ENCODE data around the gene TMEM229B.

DNA sequence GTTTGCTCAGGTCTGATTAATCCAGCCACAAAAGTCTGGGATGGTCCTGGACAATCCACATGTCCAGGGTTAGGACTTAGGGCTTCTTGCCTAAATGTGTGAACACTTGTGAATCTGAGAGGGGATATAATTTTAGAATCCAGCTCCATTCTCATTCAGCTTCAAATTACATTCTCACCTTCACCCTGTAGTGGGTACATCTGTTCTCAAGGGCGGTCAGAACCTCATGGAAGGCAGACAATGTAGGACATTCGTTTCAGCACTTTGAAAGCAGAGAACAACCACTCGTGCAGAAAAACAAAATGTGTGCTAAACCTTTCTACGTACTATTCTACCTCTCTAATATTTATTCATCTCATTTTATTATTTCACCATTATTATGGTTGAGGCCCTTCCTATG lies 1.2 kb downstream of the TMEM229B start:
- TF ChIP-seq, protein P1, sequence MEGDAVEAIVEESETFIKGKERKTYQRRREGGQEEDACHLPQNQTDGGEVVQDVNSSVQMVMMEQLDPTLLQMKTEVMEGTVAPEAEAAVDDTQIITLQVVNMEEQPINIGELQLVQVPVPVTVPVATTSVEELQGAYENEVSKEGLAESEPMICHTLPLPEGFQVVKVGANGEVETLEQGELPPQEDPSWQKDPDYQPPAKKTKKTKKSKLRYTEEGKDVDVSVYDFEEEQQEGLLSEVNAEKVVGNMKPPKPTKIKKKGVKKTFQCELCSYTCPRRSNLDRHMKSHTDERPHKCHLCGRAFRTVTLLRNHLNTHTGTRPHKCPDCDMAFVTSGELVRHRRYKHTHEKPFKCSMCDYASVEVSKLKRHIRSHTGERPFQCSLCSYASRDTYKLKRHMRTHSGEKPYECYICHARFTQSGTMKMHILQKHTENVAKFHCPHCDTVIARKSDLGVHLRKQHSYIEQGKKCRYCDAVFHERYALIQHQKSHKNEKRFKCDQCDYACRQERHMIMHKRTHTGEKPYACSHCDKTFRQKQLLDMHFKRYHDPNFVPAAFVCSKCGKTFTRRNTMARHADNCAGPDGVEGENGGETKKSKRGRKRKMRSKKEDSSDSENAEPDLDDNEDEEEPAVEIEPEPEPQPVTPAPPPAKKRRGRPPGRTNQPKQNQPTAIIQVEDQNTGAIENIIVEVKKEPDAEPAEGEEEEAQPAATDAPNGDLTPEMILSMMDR (IDR thresholded peaks at IDR 0.05): no peak
- no peak for TF ChIP-seq POLR2A (IDR thresholded peaks at IDR 0.05)
